Measurements from ENCODE around the gene BPIFB6.

DNA sequence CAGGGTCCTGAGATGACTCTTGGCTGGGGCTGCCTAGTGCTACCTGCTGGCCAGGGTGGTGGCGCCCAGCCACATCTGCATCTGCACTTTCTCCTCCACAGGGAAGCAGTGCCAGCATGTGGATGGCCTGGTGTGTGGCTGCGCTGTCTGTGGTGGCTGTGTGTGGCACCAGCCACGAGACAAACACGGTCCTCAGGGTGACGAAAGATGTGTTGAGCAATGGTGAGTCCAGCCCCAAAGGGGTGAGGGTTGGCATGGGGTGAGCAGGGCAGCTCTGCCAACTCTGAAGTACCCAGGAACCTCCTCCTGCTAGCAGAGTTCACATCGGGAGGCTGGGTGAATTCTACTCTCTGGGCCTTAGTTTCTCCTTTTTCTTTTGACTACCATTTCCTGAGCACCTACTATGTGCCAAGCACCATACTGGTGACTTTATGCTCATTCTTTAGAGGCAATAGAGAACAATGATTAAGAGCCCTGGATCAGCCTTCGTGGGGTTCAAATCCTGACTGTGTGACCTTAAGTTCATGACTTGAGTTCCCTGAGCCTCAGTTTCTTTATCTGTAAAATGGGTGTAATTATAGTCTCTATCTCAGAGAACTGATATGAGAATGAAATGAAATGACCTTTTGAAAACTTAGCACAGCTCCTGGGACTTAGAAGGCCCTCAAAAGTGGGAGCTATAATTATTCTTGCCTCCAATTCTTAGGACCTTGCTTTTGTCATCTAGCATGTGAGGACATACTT, 50.1 kb downstream of the BPIFB6 start:
- TF ChIP-seq, protein P1, sequence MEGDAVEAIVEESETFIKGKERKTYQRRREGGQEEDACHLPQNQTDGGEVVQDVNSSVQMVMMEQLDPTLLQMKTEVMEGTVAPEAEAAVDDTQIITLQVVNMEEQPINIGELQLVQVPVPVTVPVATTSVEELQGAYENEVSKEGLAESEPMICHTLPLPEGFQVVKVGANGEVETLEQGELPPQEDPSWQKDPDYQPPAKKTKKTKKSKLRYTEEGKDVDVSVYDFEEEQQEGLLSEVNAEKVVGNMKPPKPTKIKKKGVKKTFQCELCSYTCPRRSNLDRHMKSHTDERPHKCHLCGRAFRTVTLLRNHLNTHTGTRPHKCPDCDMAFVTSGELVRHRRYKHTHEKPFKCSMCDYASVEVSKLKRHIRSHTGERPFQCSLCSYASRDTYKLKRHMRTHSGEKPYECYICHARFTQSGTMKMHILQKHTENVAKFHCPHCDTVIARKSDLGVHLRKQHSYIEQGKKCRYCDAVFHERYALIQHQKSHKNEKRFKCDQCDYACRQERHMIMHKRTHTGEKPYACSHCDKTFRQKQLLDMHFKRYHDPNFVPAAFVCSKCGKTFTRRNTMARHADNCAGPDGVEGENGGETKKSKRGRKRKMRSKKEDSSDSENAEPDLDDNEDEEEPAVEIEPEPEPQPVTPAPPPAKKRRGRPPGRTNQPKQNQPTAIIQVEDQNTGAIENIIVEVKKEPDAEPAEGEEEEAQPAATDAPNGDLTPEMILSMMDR (conservative IDR thresholded peaks at IDR 0.05; ENCODE audit: low read length) = no peak
- TF ChIP-seq EZH2phosphoT487 (IDR thresholded peaks at IDR 0.05; ENCODE audit: borderline replicate concordance) = no peak

Data from Loucy (cell line).